Measurements from ENCODE around the gene KIF1B.

The KIF1B gene

DNA sequence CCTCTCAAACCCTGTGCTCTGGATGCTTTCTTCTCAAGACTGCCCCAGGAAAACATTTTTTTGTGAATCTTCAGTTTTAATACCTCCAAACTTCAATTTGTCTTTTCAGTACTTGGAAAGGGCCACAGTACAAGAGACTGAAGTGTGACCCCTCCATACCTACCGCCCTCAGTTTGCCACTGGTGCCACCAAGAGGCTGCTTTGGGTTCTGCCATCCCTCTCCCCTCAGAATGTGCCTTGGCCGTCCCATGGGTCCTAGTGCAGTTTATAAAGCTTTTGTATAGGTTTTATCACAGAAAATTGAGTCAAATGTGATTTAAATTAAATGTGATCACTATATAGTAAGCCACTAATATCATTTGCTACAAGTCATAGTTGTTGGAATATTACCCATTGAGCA, 127.7 kb downstream of the KIF1B start:
- no peak for DNase-seq (ENCODE audit: low spot score)

- DNase-seq (ENCODE audit: low spot score): no peak
Observed at GRCh38 chr1:10338611-10339010, 128.2 kb downstream of the KIF1B start.

DNA sequence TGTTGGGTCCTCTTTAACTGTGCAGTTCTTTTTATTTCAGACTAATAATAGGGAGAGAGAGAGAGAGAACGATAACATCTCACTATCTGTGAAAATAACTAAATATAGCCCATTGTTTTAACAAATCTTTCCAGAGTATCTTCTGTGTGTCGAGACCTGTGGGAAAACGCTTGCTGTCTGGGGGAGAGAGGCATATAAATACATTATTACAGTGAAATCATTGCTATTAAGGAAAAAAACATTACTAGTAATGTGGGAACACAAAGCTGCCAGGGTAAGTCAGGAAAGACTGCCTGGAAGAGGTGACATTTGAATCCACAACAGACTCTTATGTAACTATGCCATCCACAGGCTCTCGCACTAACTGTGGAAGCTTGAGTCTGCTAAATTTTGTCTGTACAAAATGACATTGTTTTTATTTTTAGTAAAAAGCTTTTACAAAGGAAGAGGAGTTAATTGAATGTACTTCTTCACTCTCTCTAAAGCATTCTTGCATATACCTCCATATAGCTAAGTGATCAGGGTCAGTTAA, 128.7 kb downstream of the KIF1B start:
- no peak for DNase-seq (ENCODE audit: low spot score)

GRCh38 chr1:10339815-10340214, 129.4 kb downstream of the KIF1B start:
- DNase-seq (ENCODE audit: low spot score): no peak

DNA sequence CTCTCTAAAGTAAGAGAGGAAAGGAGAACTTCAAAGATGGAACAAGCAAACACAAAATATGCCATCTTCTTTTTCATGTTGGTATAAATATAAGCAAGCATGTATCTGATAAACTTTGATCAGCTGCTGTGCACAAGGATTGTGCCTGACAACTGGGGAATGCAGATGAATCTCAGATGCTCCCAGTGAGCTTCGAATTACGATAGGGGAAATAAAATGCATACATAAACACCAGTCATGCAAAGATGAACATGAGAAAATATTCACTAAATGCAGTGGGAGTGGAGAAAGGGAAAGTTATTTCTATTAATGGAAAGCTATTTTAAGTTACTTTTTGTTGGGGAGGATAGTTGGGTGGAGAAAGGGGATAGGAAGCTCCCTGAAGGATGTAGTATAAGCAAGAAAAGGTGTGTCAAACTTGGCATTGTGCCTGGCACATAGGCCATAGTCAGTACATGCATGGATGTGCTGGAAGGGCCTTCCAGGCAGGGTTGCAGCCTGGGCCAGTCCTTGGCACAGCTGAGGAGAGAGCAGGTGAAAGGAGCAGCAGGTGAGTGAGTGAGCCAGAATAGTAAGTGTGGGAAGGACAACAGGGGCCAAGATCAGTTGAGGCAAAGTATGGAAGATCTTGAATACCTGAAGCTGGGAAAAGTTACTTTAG, 130.7 kb downstream of the KIF1B start:
- DNase-seq (ENCODE audit: low spot score): no peak

GRCh38 chr1:10347109-10347508, 136.7 kb downstream of the KIF1B start:
- no peak for DNase-seq (ENCODE audit: low spot score)

DNA sequence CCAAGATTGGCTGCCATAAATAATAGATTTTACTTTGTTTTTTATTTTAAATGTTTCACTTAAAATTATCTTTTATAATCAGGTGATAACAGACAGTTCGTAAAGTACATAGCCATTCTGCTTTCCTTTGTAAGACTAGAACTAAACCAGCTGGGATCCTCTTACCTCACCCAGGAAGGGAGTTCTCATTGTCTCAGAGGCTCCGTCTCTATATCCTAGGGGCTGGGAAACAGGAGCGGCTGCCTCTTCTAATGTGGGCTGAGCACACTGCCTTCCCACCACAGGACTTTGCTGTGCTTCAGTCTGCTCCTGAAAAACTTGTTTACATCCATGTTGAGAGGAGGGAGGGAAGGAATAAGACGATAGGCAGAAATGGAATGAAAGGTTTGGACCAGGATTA, 142.9 kb downstream of the KIF1B start:
- no peak for DNase-seq (ENCODE audit: low spot score)

- DNase-seq (ENCODE audit: low spot score): no peak
Observed at GRCh38 chr1:10353693-10354092, 143.3 kb downstream of the KIF1B start.

GRCh38 chr1:10360045-10360444, 149.7 kb downstream of the KIF1B start:
- DNase-seq (ENCODE audit: low spot score): no peak

- no peak for DNase-seq (ENCODE audit: low spot score)
Observed at GRCh38 chr1:10361515-10361914, 151.1 kb downstream of the KIF1B start.

DNA sequence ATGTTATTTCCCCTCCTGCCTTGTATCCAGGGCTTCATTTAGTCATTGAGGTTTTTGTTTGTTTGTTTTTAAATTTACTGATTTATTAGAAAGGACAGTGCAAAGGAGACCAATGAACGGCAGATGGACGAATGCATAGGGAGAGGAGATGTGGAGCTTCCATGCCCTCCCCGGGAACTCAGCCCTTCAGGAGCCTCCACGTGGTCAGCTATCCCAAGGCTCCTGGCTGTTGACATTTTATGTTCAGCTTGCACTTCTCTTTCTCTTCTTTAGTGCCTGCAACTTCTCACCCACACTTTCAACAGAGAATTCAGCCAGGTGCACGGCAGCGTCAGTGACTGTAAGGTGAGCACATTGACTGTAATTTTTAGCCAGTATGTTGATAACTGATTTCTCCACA, 157.8 kb downstream of the KIF1B start:
- DNase-seq (ENCODE audit: low spot score): no peak

GRCh38 chr1:10374442-10374860, 164.1 kb downstream of the KIF1B start:
- no peak for DNase-seq (ENCODE audit: low spot score)

GRCh38 chr1:10377365-10378029, 167.1 kb downstream of the KIF1B start:
- DNase-seq (ENCODE audit: low spot score): peak; percentile 69

GRCh38 chr1:10378081-10378841, 167.9 kb downstream of the KIF1B start:
- no peak for DNase-seq (ENCODE audit: low spot score)

GRCh38 chr1:10379101-10379620, 168.8 kb downstream of the KIF1B start:
- DNase-seq (ENCODE audit: low spot score): no peak

DNA sequence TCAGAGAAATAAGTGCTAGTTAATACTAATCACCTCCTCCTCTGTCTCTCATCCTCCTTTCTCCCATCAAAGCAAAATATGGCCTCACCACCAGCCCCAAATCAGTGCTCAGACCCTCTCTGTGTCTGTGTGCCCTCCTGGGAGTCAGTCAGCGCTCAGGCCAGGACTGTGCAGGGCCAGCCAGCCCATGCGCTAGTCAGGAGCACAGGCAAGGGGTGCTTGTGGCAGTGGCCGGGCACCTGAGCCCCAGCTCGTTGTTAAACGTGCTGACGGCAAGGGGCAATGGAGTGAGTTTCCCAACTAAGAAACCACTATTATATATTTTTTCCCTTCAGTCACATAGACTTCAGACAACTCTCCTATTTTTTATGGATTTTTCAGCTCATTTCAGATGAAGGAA, 169.3 kb downstream of the KIF1B start:
- no peak for DNase-seq (ENCODE audit: low spot score)

DNA sequence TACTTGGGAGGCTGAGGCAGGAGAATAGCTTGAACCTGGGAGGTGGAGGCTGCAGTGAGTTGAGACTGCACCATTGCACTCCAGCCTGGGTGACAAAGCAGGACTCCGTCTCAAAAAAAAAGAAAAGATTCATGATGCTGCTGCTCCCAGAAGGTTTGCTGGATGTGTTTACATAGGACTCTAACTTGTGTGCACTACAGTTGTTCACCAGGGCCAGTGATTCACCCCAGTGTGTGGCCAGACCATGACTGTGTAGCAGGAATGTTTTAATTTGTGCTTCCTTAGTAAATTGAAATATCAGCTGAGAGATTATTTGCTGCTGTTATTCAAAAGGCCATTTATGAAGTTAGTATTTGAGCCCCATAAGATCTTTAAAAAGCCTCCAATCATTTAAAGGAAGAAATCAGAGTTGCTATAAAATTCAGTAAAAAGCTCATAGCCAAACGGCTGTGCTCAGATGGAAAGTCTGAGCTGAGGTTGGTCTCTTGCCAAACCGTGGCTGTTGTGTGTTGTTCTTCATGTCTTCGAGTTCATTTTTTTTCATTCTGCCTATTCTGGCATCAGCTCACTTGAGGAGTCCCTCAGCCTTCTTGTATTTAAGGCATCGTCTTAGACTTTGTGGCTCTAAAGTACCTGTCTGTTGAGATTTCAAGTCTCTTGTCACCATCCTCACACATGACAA, 170.4 kb downstream of the KIF1B start:
- no peak for DNase-seq (ENCODE audit: low spot score)

DNA sequence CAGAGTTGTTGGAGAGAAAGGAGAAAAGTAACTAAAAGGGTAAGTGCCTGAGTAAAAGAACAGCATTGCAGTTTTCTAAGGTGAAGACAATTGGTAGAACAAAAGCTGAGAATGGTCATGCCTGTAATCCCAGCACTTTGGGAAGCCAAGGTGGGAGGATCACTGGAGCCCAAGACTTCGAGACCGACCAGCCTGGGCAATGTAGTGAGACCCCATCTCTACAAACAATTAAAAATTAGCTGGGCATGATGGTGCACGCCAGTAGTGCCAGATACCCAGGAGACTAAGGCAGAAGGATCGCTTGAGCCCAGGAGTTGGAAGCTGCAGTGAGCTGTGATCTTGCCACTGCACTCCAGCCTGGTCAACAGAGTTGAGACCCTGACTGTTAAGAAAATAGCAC, 173.3 kb downstream of the KIF1B start:
- DNase-seq (ENCODE audit: low spot score): no peak

- no peak for DNase-seq (ENCODE audit: low spot score)
Observed at GRCh38 chr1:10384219-10384618, 173.8 kb downstream of the KIF1B start.

DNA sequence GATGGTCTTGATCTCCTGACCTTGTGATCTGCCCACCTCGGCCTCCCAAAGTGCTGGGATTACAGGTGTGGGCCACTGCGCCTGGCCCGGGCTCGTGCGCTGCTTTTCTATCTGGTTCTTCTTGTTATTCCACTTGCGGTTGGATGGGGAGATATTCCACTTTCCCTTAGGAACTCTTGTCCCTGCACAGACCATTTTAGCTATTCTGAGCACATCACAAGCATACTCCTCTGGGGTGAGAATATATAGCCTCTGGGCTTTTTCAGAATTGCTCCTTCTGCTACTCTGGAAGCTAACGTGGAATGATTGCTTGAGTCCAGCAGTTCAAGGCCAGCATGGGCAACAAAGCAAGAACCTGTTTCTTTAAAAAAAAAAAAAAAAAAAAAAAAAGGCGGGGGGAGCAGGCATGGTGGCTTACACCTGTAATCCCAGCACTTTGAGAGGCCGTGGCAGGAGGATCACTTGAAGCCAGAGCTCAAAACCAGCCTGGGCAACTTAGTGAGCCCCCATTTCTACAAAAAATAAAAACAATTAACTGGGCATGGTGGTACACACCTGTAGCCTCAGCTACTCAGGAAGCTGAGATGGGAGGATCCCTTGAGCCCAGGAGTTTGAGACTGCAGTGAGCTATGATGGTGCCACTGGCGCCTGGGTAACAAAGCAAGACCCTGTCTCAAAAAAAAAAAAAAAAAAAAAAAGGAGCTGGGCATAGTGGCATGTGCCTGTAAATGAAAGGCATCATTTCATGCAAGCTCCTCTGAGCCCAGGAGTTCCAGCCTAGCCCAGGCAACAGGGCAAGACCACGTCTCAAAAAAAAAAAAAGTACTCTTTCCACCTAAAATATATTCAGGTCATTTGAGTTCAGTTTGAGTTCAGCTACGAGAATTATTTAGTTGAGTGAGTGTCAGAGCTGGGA, 176.6 kb downstream of the KIF1B start:
- DNase-seq (ENCODE audit: low spot score): no peak

Data from hematopoietic multipotent progenitor cell treated with erythropoietin and hydrocortisone succinate and interleukin-3 and kit ligand, for 15 days (in vitro differentiated cells).